MM.1S (cell line): ENCODE measurements around the gene CA12.

Source experiments
- EZH2 ChIP-seq: fragments of 300-600 bp; sonication (generic); optimal IDR thresholded peaks from 2 replicates; pipeline ENCODE3; 2017; ENCODE audit warnings: low read depth, mild to moderate bottlenecking, antibody characterized with exemption, low read length, mixed read lengths
- TF ChIP-seq, protein P1 (sequence below): fragments of 300-600 bp; sonication (generic); IDR thresholded peaks from 2 replicates; pipeline ENCODE4 v1.5.1; 2016; ENCODE audit warnings: antibody characterized with exemption, low read length, mixed read lengths

DNA sequence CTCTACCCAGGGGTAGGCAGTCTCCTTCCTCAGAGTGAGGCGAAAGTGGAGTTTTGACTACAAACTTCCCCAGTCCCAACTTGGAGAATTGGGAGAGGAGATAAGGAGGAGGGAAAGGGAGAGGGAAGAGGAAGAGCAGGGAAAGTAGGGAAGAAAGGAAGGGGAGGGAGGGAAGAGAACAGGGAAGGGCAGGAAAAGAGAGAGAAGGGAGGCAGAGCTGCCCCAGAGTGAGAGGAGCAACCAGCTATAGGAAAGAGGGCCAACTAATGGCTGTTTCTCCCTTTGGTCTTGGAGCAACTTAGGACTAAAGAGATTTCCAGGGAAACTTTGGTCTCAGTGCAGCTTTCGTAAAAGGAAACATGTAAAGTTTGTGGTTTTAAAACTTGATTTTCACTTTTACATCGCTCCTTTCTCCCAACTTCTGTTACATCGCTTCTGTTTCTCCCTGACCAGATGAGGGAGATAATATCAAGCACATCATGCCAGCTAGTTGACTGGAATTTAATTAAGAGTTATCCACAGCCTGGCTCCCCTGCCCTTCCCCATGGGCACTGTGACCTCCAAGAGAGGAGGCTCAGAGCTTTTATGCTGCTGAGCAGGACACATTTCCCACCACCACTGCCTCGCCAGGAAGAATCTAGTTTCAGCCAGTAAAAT is 1.4 kb downstream of the CA12 start:
- TF ChIP-seq, protein P1, sequence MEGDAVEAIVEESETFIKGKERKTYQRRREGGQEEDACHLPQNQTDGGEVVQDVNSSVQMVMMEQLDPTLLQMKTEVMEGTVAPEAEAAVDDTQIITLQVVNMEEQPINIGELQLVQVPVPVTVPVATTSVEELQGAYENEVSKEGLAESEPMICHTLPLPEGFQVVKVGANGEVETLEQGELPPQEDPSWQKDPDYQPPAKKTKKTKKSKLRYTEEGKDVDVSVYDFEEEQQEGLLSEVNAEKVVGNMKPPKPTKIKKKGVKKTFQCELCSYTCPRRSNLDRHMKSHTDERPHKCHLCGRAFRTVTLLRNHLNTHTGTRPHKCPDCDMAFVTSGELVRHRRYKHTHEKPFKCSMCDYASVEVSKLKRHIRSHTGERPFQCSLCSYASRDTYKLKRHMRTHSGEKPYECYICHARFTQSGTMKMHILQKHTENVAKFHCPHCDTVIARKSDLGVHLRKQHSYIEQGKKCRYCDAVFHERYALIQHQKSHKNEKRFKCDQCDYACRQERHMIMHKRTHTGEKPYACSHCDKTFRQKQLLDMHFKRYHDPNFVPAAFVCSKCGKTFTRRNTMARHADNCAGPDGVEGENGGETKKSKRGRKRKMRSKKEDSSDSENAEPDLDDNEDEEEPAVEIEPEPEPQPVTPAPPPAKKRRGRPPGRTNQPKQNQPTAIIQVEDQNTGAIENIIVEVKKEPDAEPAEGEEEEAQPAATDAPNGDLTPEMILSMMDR: no peak
- no peak for TF ChIP-seq EZH2
